ENCODE data around the gene MGAT5B. TPM values are rescaled to one million over a fixed set of nuclear protein-coding genes. Genes with fewer than 3 reads are reported as not detected.
A peak's percentile ranks its signal among the peaks of the same experiment; 100 is the strongest.

The MGAT5B gene, protein sequence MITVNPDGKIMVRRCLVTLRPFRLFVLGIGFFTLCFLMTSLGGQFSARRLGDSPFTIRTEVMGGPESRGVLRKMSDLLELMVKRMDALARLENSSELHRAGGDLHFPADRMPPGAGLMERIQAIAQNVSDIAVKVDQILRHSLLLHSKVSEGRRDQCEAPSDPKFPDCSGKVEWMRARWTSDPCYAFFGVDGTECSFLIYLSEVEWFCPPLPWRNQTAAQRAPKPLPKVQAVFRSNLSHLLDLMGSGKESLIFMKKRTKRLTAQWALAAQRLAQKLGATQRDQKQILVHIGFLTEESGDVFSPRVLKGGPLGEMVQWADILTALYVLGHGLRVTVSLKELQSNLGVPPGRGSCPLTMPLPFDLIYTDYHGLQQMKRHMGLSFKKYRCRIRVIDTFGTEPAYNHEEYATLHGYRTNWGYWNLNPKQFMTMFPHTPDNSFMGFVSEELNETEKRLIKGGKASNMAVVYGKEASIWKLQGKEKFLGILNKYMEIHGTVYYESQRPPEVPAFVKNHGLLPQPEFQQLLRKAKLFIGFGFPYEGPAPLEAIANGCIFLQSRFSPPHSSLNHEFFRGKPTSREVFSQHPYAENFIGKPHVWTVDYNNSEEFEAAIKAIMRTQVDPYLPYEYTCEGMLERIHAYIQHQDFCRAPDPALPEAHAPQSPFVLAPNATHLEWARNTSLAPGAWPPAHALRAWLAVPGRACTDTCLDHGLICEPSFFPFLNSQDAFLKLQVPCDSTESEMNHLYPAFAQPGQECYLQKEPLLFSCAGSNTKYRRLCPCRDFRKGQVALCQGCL
- total RNA-seq = 1 to 10 TPM in 1 of 2 donors, under 1 TPM in 1; 0.28 to 1.4 TPM

DNA sequence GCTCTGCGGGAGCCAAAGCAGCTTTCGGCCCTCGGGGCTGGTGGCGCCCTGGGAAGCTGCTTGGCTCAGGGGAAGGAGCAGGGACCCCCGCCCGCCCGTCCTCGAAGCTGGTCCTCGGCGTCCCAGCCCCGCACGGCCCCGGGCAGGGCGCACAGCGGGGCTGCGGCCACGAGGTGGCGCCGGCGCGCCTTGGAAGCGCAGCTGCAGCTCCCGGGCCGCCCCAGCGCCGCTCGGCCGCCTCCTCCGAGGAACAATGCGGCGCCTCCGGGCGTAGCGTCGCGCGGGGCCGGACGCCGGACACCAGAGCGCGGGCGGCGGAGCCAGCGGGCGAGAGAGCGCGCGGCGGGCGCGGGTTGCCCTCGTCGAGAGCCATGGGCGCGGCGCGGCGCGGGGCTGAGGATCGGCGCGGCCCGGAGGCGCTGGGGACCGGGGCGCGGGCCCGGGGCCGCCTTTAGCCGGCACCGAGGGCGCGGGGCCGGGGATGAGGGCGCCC is at the start of gene MGAT5B:
Gene MGAT5B, plus strand, starts transcription at position 229 of the 493 bp plus-strand sequence. CDS start 626 bp downstream, outside the sequence.
- H3K27ac Mint-ChIP-seq = no peak within 1 kb of the TSS
- H3K4me1 Mint-ChIP-seq (ENCODE audit: low read depth) = peaks cover 13% of the 10 kb centered on the region
- ATAC-seq (replicated peaks in 1 of 2) (peak; percentile 96 to 98), DNase-seq (peak; percentile 84 to 89)
- H3K36me3 Mint-ChIP-seq (ENCODE audit: insufficient read depth in 2 of 2) = no peaks in the 10 kb centered on the region
- H3K4me3 Mint-ChIP-seq = peak within 1 kb of the TSS; percentile 57 to 73
- H3K27me3 Mint-ChIP-seq (ENCODE audit: low read depth) = peaks cover 25% of the 10 kb centered on the region
- no peaks in the 10 kb centered on the region for H3K9me3 Mint-ChIP-seq

DNA sequence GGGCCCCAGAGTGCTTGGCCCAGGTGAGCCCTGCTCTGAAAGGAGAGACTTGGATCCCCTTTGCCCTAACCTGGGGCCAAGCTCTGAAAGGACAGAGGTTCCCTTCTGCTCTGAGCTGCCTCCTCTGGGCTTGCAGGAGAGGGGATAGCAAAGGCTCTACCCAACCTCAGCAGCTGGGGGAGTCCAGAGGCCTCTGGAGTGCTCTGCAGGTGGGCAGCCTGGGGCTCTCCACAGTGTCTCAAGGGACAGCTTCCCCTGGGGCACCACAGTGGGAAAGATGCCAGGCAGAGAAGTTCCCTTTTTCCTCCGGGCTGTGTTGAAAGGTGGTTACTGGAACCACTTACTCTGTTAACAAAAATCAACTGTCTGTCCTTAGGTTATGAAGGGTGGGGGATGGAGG is 48.2 kb upstream of the MGAT5B start:
- peaks cover 7% of the 10 kb centered on the region for H3K4me1 Mint-ChIP-seq (ENCODE audit: low read depth)
- no peak for ATAC-seq (replicated peaks in 1 of 2)
- no peak for DNase-seq
- no peaks in the 10 kb centered on the region for H3K36me3 Mint-ChIP-seq (ENCODE audit: insufficient read depth in 2 of 2)
- H3K4me3 Mint-ChIP-seq = no peak overlapping the region
- no peaks in the 10 kb centered on the region for H3K27me3 Mint-ChIP-seq (ENCODE audit: low read depth)
- no peaks in the 10 kb centered on the region for H3K9me3 Mint-ChIP-seq
- H3K27ac Mint-ChIP-seq = no peak overlapping the region

DNA sequence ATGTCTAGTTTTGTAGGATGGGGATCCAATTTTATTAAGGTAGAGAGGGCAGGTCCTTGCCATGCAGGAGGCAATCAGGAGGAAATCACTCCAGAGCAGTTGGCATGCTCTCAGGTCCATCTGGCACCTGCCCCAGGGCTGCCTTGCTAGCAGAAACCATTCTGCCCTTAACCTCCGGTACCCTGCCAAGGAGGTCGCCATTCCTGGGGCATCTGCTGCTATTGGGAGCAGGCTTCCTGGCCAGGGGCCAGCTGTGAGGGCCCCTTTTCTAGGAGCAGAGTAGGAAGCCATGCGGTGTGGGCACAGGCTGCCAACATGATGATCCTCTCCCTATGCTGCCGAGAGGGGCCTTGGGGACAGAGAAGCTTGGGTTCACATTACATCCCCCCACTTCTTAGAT is 47.6 kb upstream of the MGAT5B start:
- Mint-ChIP-seq H3K4me3 (no peak overlapping the region), H3K27ac (no peak overlapping the region), H3K27me3 (ENCODE audit: low read depth) (no peaks in the 10 kb centered on the region), H3K4me1 (ENCODE audit: low read depth) (peaks cover 7% of the 10 kb centered on the region), H3K9me3 (no peaks in the 10 kb centered on the region), H3K36me3 (ENCODE audit: insufficient read depth in 2 of 2) (no peaks in the 10 kb centered on the region)
- DNase-seq (no peak), ATAC-seq (replicated peaks in 1 of 2) (no peak)

DNA sequence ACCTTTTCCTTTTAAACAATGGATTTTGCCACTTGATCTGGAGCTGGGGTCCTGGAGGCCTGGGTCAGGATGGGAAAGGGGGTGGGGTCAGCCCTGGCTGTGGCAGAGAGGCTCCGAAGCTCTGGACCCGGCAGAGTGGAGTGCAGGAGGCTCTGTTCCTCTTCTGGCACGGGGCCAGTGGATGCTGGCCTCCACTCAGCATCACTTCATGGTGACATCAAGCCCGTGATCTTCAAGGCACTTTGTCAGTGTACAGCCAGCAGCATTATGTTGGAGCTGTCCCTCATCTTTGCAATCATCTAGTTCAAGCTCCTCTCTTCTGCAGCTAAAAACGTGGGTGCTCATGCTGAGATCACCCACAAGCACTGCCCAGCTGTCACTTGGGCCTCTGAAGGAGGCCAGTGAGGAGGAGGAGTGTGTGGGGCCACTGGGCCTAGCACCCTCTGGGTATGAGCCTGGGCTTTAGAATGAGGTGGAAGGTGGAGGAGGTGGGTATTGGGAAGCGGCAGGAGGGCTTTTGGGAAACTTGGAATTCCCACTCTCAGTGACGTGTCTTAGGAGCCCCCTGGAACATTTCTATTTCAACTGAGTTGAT is 45.9 kb upstream of the MGAT5B start:
- no peak for DNase-seq
- Mint-ChIP-seq H3K4me1 (ENCODE audit: low read depth) (no peaks in the 10 kb centered on the region), H3K9me3 (no peaks in the 10 kb centered on the region), H3K27me3 (ENCODE audit: low read depth) (no peaks in the 10 kb centered on the region), H3K4me3 (no peak overlapping the region), H3K27ac (no peak overlapping the region), H3K36me3 (ENCODE audit: insufficient read depth in 2 of 2) (no peaks in the 10 kb centered on the region)
- no peak for ATAC-seq (replicated peaks in 1 of 2)

DNA sequence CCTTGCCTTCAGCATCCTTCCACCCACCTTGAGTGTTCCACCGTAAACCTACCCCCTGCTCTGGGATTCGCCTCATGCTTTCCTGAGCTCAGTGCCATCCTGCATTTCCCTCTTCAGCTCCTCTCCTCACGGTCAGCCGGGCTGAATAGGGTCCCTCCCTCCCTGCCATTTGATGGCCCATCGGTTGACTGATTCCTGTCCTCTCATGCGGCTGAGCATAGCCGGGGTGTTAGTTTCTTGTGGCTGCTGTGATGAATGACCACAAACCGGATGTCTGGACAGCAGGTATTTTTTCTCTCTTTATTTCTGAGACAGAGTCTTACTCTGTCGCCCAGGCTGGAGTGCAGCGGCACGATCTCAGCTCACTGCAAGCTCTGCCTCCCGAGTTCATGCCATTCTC is 44.1 kb upstream of the MGAT5B start:
- no peak overlapping the region for H3K27ac Mint-ChIP-seq
- ATAC-seq (replicated peaks in 1 of 2) (no peak), DNase-seq (no peak)
- no peaks in the 10 kb centered on the region for H3K9me3 Mint-ChIP-seq
- H3K36me3 Mint-ChIP-seq (ENCODE audit: insufficient read depth in 2 of 2) = no peaks in the 10 kb centered on the region
- H3K27me3 Mint-ChIP-seq (ENCODE audit: low read depth) = no peaks in the 10 kb centered on the region
- H3K4me1 Mint-ChIP-seq (ENCODE audit: low read depth) = no peaks in the 10 kb centered on the region
- H3K4me3 Mint-ChIP-seq = no peak overlapping the region

DNA sequence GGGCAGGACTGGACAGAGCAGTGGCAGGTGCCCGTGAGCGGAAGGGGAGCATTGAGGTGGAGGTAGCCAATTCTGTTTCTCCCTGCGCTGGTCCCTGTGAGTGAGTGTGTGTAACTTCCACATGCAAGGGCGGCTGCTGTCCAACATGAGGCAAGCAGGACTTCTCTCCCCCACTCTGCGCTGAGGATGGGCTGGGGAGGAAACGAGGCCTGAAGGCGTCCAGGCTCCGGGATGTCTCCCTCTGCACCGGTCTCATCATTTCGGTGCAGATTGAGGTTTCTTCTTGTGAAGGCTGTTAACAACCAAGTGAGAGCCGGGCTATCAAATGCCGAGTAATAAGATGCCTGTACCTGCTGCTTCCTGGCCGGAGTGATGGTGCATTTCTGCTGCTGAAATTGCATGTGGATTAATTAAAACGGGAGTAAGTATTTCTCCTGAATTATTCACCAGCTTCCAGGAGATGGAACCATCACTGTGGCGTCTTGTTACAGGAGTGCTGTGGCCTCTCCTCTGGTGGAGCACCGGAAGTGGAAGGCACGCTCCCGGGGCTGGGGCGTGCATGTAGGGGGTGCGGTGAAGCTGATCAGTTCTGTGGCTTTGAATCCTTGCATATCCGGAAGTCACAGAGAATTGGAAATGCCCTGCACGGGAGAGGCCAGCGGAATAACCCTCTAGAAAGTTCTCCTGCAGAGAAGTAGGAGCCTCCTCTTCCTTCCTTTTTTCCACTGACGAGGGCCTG is 41.7 kb upstream of the MGAT5B start:
- no peak for ATAC-seq (replicated peaks in 1 of 2)

DNA sequence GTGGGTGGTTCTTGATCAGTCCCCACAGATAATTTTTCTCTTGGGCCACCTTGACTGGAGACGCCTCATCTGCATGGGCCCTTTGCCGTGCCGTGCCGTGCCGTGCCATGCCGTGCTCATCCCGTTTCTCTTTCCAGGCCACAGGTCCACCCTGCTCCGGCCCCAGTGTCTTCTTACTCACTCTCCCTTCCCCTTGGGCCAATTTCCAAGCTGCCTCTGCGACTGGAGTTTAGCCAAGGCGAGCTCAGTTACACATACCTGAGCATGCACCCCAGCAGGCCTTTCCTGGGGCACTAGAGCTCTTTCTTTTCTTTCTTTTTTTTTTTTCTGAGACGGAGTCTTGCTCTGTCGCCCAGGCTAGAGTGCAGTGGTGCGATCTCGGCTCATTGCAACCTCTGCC is 40.5 kb upstream of the MGAT5B start:
- no peak for ATAC-seq (replicated peaks in 1 of 2)
- no peaks in the 10 kb centered on the region for H3K4me1 Mint-ChIP-seq (ENCODE audit: low read depth)
- H3K27ac Mint-ChIP-seq = no peak overlapping the region
- H3K36me3 Mint-ChIP-seq (ENCODE audit: insufficient read depth in 2 of 2) = no peaks in the 10 kb centered on the region
- H3K4me3 Mint-ChIP-seq = no peak overlapping the region
- DNase-seq = no peak
- H3K27me3 Mint-ChIP-seq (ENCODE audit: low read depth) = no peaks in the 10 kb centered on the region
- H3K9me3 Mint-ChIP-seq = no peaks in the 10 kb centered on the region

More for the DNA sequence above, 41.7 kb upstream of the MGAT5B start:
- H3K9me3 Mint-ChIP-seq = no peaks in the 10 kb centered on the region
- H3K27ac Mint-ChIP-seq = no peak overlapping the region
- H3K4me3 Mint-ChIP-seq = no peak overlapping the region
- no peaks in the 10 kb centered on the region for H3K4me1 Mint-ChIP-seq (ENCODE audit: low read depth)
- no peaks in the 10 kb centered on the region for H3K27me3 Mint-ChIP-seq (ENCODE audit: low read depth)
- H3K36me3 Mint-ChIP-seq (ENCODE audit: insufficient read depth in 2 of 2) = no peaks in the 10 kb centered on the region
- no peak for DNase-seq

DNA sequence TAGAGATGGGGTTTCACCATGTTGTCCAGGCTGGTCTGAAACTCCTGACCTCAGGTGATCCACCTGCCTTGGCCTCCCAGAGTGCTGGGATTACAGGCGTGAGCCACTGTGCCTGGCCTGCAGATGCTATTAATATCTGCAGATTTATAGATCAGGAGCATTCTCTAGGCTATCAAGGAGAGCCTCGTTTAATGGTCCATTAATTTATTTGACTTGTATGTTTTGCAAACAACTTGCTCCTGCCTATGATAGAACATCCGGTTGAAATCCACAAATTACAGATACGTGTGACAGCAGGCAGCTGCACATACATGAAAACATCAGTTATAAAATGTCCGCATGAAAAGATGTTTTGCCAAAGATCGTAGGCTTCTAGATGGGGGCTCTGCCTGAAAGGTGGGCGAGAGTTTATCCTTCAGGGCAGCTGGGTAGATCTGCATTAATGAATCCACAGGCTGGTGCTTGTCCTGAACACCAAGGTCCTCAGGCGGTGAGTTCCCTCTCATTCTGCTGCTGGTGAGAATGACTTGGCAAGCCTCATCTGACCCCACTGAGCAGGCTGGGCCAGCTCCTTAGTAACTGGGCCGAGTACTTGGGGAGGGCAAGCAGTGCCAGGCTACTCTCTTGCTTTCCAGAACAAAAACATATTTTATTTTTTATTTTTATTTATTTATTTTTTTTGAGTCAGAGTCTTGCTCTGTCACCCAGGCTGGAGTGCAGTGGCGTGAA is 37.1 kb upstream of the MGAT5B start:
- no peaks in the 10 kb centered on the region for H3K9me3 Mint-ChIP-seq
- ATAC-seq (replicated peaks in 1 of 2) (no peak), DNase-seq (no peak)
- no peaks in the 10 kb centered on the region for H3K27me3 Mint-ChIP-seq (ENCODE audit: low read depth)
- H3K4me1 Mint-ChIP-seq (ENCODE audit: low read depth) = no peaks in the 10 kb centered on the region
- no peaks in the 10 kb centered on the region for H3K36me3 Mint-ChIP-seq (ENCODE audit: insufficient read depth in 2 of 2)
- no peak overlapping the region for H3K4me3 Mint-ChIP-seq
- H3K27ac Mint-ChIP-seq = no peak overlapping the region

DNA sequence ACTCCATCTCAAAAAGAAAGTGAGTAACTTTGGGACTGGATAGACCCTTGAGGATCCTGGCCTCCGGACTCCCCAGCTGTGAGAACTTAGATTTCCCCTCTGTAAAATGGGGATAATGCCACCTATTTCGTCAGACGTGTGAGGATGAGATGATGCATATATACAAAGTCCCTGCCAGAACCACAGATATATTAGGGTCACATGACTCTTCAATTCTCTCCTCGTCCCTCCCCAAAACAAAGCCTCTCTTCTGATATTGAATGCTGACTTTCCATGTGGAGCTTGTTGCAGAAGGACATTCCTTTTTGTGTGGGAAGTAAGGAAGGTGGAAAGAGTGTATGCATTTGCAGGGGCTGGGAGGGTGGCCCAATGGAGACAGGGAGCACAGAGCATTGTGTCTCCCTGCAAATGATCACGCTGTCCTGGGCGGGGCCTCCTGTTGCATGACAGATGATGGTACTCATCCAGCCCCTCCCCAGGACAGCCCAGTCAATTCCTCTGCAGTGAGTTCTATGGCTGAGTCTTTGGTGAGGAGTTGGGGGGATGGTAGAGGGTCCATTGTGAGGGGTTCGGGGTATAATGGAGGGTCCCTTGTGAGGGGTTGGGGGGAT is 35.1 kb upstream of the MGAT5B start:
- Mint-ChIP-seq H3K27ac (no peak overlapping the region), H3K27me3 (ENCODE audit: low read depth) (no peaks in the 10 kb centered on the region), H3K4me1 (ENCODE audit: low read depth) (no peaks in the 10 kb centered on the region), H3K36me3 (ENCODE audit: insufficient read depth in 2 of 2) (no peaks in the 10 kb centered on the region), H3K4me3 (no peak overlapping the region), H3K9me3 (no peaks in the 10 kb centered on the region)
- no peak for ATAC-seq (replicated peaks in 1 of 2)
- DNase-seq = no peak

DNA sequence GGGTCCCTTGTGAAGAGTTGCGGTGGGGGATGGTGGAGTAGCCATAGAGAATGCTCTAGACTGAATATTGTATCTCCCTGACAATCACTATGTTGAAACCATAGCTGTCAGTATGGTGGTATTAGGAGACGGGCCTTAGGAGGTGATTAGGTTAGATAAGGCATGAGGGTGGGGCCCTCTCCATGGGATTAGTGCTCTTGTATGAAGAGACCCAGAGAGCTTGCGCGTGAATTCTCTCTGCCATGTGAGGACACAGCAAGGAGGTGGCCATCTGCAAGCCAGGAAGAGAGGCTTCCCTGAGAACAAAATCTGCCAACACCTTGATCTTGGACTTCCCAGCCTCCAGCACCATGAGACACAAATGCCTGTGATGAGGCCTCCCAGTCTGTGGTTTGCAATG is 34.5 kb upstream of the MGAT5B start:
- Mint-ChIP-seq H3K36me3 (ENCODE audit: insufficient read depth in 2 of 2) (no peaks in the 10 kb centered on the region), H3K4me3 (no peak overlapping the region), H3K27ac (no peak overlapping the region), H3K4me1 (ENCODE audit: low read depth) (no peaks in the 10 kb centered on the region), H3K9me3 (no peaks in the 10 kb centered on the region), H3K27me3 (ENCODE audit: low read depth) (no peaks in the 10 kb centered on the region)
- ATAC-seq (replicated peaks in 1 of 2) = no peak
- DNase-seq = no peak

DNA sequence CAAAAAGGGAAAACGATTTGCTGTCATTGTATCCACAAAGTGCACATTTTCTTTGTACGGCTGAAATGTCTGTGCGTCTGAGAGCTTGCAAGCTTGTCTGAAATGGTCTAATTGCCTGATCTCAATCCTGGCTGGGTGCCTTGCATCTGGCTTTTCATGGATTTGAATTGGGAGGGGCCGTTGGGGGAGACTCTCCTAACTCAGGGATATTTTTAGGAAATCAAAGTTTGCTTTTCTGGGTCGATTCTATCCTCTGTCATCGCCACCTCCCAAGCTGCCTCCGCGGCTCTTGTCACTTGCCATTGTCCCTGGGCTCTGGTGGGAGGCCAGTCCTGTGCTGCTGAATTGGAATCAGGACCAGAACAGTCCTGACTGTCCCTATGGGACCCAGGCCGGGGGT is 33.3 kb upstream of the MGAT5B start:
- Mint-ChIP-seq H3K27ac (no peak overlapping the region), H3K27me3 (ENCODE audit: low read depth) (peaks cover 5% of the 10 kb centered on the region), H3K4me1 (ENCODE audit: low read depth) (peaks cover 6% of the 10 kb centered on the region), H3K4me3 (no peak overlapping the region), H3K9me3 (no peaks in the 10 kb centered on the region), H3K36me3 (ENCODE audit: insufficient read depth in 2 of 2) (no peaks in the 10 kb centered on the region)
- DNase-seq (no peak), ATAC-seq (replicated peaks in 1 of 2) (no peak)

DNA sequence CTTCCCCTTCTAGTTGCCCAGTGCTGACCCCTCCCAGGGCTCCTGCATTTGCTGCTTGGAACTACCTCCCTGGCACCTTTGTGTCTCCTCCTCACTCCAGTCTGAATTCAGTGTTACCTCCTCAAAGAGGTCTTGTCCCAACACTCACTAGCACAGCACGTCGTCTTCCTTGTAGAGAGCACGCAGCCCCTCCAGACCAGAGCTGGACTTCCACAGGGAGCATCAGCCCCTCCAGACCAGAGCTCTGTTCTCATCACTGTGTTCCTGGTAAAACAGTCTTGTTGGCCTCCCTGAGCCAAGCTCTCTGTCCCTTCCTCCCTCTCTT is 27.8 kb upstream of the MGAT5B start:
- Mint-ChIP-seq H3K9me3 (no peaks in the 10 kb centered on the region), H3K4me3 (peak overlapping the region; percentile 33 to 47), H3K36me3 (ENCODE audit: insufficient read depth in 2 of 2) (no peaks in the 10 kb centered on the region), H3K27ac (no peak overlapping the region), H3K27me3 (ENCODE audit: low read depth) (peaks cover 57% of the 10 kb centered on the region), H3K4me1 (ENCODE audit: low read depth) (peaks cover 19% of the 10 kb centered on the region)
- DNase-seq (no peak), ATAC-seq (replicated peaks in 1 of 2) (no peak)

All from activated T-cell treated with anti-CD3 and anti-CD28 coated beads, Interleukin-2, amount 50 U/mL, for 72 hours (primary cell).